NT2/D1 (cell line): ENCODE results near the gene EXD3.

Experiments used
- DNase-seq: peaks from one replicate; pipeline ENCODE4 v3.0.0-alpha.2; 2011; ENCODE audit warnings: low read depth, low spot score
- H3K27me3 ChIP-seq: 2 replicates; pipeline ENCODE4 v1.6.0; 2011; ENCODE audit warnings: mild to moderate bottlenecking; ENCODE audit not compliant: insufficient read length, insufficient read depth
- H3K36me3 ChIP-seq: 2 replicates; pipeline ENCODE4 v1.6.1; 2011; ENCODE audit warnings: mild to moderate bottlenecking, low read length, mixed read lengths; ENCODE audit not compliant: insufficient read depth, insufficient read length
- H3K4me1 ChIP-seq: 2 replicates; pipeline ENCODE4 v1.5.1; 2011; ENCODE audit not compliant: insufficient read depth, insufficient read length
- H3K4me3 ChIP-seq: 2 replicates; pipeline ENCODE4 v1.5.1; 2011; ENCODE audit warnings: low read depth; ENCODE audit not compliant: insufficient read length
- H3K9ac ChIP-seq: 2 replicates; pipeline ENCODE4 v1.6.0; 2011; ENCODE audit warnings: low read depth; ENCODE audit not compliant: insufficient read length
- H3K9me3 ChIP-seq: 2 replicates; pipeline ENCODE4 v1.5.1; 2011; ENCODE audit warnings: mild to moderate bottlenecking, low read length; ENCODE audit not compliant: insufficient read depth
- SUZ12 ChIP-seq: IDR thresholded peaks from 2 replicates; pipeline ENCODE4 v1.6.1; 2011; ENCODE audit not compliant: insufficient read length, insufficient read depth; ENCODE audit errors: extremely low read depth
- YY1 ChIP-seq: IDR thresholded peaks from 2 replicates; pipeline ENCODE4 v1.6.1; 2011; ENCODE audit not compliant: insufficient read length, insufficient read depth
- ZNF274 ChIP-seq: IDR thresholded peaks from 2 replicates; pipeline ENCODE4 v1.6.1; 2011; ENCODE audit warnings: mild to moderate bottlenecking, low read depth, low read length

EXD3 gene

DNA sequence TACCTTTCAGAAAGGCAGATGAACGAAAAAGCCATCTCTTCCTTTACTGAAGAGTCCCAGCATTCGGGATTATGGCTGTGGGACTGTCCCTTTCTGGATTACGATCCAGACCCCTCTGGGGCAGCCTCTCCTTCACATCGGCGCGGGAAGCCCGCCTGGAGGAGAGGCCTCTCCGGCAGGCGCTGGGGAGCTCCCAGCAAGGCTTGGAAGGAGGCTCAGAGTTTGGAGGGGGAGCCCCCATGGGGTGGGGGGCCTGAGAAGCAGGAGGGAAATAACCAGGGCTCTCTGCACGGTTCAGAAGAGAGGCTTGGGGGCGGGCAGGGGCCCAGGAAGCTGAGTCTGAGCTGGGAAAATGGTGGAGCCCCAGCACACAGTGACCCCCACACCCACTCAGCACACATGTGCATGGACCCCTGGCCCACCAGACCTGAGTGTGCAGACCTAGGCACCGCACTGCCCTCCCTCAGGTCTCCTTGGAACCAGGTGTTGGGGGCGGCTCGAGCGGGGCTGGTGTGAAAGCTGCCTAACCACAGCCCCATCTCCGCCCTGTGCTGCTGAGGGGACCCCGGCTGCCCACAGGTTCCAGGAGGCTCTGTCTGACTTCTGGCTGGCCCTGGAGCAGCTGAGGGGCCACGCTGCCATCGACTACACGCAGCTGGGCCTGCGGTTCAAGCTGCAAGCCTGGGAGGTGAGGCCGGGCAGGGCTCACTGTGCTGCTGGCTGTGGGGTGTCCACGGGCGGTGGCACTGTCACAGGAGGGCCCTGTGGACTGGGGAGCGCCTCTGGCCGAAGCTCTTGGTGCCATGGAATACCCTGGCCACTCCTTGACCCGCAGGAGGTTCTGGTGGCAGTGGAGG is 4.7 kb upstream of the EXD3 start:
- DNase-seq: no peak
- H3K4me1 ChIP-seq: peaks cover 13% of the 10 kb centered on the region
- peak overlapping the region; percentile 42 for H3K9ac ChIP-seq
- no peaks in the 10 kb centered on the region for H3K36me3 ChIP-seq
- H3K27me3 ChIP-seq: peaks cover 17% of the 10 kb centered on the region
- no peaks in the 10 kb centered on the region for H3K9me3 ChIP-seq
- H3K4me3 ChIP-seq: no peak overlapping the region
- TF ChIP-seq SUZ12 (no peak), YY1 (no peak), ZNF274 (no peak)

DNA sequence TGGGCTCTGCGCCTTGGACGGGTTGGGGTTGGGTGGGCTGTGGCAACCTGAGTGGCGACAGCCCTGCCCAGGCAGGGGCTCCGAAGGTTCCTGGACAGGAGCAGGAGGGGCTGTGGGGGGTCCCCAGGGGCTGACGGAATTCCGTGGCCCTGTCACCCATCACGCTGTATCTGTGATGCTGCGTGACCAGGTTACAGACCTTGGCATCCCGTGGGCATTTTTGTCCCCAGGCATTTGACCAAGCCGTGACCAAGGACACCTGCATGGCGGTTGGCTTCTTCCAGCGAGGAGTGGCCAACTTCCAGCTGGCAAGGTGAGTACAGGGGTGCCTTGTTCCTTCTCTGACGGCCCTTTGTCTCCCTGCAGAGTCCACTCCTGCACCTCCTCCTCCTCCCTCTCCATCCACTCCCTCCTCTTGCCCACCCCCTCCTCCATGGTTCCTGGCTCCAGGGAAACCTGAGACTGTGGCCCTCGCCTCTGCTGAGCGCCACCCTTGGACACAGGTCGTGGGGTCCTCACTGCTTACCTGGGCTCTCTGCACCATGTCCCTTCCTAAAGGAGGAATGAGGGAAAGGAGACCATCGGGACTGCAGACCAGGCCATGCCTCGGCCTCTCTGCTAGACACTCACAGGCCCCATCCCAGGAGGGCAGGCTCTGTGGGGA is 3.2 kb upstream of the EXD3 start:
- no peak overlapping the region for H3K9ac ChIP-seq
- no peak overlapping the region for H3K4me3 ChIP-seq
- no peak for TF ChIP-seq ZNF274
- no peak for TF ChIP-seq YY1
- TF ChIP-seq SUZ12: no peak
- H3K9me3 ChIP-seq: no peaks in the 10 kb centered on the region
- peaks cover 13% of the 10 kb centered on the region for H3K4me1 ChIP-seq
- H3K27me3 ChIP-seq: peaks cover 20% of the 10 kb centered on the region
- DNase-seq: no peak
- H3K36me3 ChIP-seq: no peaks in the 10 kb centered on the region

DNA sequence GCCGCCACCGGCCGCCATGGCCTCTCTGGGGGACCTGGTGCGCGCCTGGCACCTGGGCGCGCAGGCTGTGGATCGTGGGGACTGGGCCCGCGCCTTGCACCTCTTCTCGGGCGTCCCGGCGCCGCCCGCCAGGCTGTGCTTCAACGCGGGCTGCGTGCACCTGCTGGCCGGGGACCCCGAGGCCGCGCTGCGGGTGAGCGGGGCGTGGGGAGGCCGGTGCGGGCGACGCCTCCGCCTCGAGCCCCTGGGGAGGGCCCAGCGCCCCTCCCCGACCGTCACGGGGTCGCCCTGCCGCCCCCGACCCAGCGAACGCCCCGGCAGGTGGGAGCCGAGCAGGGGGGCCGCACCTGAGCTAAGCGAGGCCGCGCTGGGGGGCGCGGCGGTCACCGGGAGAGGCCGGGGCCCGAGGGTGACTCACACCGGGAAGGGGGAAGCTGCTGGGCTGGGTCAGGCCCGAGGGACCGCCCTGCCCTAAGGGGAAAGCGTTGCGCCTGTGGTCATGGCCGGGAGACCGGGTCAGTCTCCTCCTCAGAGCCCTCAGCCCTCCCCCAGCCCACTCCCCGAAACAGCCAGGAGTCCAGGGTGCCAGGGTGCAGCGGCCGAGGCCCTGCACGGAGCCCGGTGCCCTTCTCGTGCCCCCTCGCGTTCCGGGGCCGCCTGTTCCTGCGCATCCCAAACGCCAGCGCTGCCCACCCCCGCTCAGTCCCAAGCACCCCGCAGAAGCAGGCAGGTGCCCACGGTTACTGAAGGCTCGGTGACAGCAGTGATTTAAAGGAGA is 741 bp upstream of the EXD3 start:
- no peak for DNase-seq

DNA sequence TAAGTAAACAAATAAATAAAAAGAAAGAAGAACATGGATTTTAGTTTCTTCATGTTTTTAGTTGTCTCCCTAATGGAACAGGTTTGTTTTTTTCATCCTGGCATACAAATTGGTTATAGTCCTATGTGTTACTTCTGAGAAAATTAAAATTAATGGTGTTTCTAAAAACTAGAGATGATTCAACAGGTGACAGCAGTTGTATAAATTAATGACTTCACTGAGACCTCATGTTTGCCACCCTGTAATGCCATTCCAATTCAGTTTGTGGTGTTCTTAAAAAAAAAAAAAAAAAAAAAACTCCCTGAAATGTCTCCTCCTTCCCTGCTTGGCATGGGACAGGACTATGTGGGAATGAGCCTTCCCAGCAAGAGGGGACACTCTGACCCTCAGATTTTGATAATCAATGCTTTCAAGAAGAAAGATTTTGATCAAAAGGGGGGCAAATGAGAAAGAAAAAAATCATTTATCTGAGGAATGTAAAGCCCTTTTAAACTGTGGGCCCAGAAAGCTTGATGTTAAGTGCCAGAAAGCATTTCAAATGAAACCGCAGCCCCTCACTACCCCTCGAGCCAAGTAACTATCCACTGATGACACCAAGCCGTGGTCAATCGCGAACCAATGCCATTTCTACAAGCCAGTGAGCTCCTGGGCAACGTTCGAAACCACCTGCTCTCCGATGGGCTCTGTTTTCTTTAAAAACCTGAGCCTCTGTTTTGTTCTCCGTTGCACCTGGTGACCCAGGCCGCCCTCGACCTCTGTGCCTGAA is 941 bp downstream of the EXD3 start:
- no peak for DNase-seq
- TF ChIP-seq SUZ12: no peak
- TF ChIP-seq ZNF274: no peak
- no peak for TF ChIP-seq YY1
- Histone ChIP-seq H3K9me3 (no peaks in the 10 kb centered on the region), H3K4me3 (peak overlapping the region; percentile 78), H3K36me3 (peaks cover 5% of the 10 kb centered on the region), H3K27me3 (peaks cover 20% of the 10 kb centered on the region), H3K9ac (peak overlapping the region; percentile 86), H3K4me1 (peaks cover 6% of the 10 kb centered on the region)

More for the DNA sequence above, 741 bp upstream of the EXD3 start:
- peak overlapping the region; percentile 53 for H3K4me3 ChIP-seq
- H3K27me3 ChIP-seq: peaks cover 20% of the 10 kb centered on the region
- H3K36me3 ChIP-seq: peaks cover 5% of the 10 kb centered on the region
- H3K4me1 ChIP-seq: peaks cover 9% of the 10 kb centered on the region
- H3K9me3 ChIP-seq: no peaks in the 10 kb centered on the region
- TF ChIP-seq ZNF274: no peak
- no peak for TF ChIP-seq SUZ12
- no peak for TF ChIP-seq YY1
- peak overlapping the region; percentile 64 for H3K9ac ChIP-seq

DNA sequence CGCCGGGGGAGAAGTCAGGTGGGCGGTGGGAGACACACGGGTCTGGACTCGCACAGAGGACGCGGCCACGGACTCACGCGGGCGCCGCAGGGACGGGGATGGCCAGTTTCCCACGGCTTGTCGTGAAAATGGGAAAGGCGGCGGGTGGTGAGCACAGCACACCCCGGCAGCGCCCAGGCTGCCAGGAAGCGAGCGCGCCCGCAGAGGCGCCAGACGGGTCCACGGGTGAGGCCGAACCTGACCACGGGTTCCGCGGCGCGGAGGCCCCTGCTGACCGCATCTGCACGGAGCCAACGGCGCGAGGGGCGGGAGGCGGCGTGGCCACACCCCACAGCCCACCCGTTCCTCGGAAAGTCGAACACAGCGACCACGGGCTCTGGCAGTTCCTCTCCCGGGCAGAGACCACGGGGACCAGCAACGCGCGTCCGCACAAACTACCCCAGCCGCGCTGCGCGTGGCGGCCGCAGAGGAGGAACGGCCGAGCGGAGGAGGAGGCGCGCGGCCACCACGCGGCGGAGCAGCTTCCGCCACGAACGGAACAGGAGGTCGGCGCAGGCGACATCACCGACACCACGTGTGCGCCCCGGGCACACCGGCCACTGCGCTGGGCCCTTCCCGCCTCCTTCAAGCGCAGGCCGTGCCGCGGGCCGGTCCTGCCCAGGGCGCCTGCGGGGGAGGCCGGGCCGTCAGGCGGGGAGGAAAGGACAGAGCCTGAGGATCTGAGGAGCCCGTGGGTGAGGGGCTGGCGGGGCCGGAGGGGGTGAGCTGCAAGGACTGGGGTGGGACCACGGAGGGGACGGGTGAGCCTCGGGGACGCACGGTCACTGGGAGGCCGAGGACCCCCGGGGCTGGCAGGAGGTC is 5.6 kb downstream of the EXD3 start:
- H3K36me3 ChIP-seq: peaks cover 5% of the 10 kb centered on the region
- no peaks in the 10 kb centered on the region for H3K9me3 ChIP-seq
- TF ChIP-seq YY1: no peak
- no peak for TF ChIP-seq SUZ12
- TF ChIP-seq ZNF274: no peak
- peaks cover 2% of the 10 kb centered on the region for H3K27me3 ChIP-seq
- no peak overlapping the region for H3K4me3 ChIP-seq
- DNase-seq: no peak
- H3K9ac ChIP-seq: no peak overlapping the region
- H3K4me1 ChIP-seq: peaks cover 5% of the 10 kb centered on the region

DNA sequence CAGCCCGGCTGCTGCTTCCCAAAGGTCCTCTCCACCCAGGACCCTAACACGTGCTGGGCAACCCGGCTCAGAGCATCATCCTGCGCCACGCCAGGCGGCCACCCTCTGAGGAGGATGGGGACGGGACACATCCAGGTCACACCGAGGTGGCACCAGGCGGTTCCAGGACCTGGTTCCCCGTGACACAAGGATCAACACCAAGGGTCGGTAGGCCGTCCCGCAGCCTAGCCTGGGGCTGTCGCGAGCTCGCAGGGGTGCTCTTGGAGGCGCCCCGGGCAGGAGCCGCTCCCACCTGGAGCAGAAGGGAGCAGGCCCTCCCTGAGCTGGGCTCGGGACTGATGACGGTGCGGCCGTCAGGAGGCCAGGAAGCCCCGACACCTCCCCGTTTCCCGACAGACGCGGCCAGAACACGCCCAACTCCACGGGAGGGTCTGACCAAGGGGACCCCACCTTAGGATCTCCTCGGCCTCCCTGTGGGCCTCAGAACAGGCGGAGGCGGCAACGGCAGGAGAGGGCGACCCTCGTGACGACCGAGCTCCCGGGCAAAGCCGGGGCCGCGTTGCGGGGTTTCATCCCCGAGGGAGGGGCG is 6.3 kb downstream of the EXD3 start:
- no peaks in the 10 kb centered on the region for H3K27me3 ChIP-seq
- H3K9me3 ChIP-seq: no peaks in the 10 kb centered on the region
- no peak overlapping the region for H3K9ac ChIP-seq
- TF ChIP-seq ZNF274: no peak
- no peak for TF ChIP-seq SUZ12
- TF ChIP-seq YY1: no peak
- peaks cover 5% of the 10 kb centered on the region for H3K36me3 ChIP-seq
- H3K4me3 ChIP-seq: no peak overlapping the region
- peaks cover 10% of the 10 kb centered on the region for H3K4me1 ChIP-seq
- DNase-seq: no peak
